Astrocyte (in vitro differentiated cells and primary cell): ENCODE results near the gene TRIM3. TPM values are rescaled to one million over a fixed set of nuclear protein-coding genes. Genes with fewer than 3 reads are reported as not detected.

Source experiments
- DNase-seq: peaks from one replicate; pipeline ENCODE4 v3.0.0-alpha.2; 2010; ENCODE audit warnings: low read depth
- FAIRE-seq: peaks from 2 replicates; lab custom pipeline; 2011; peaks lifted over from hg19 to GRCh38; lab: Jason Lieb, UNC
- H2AFZ ChIP-seq: 2 replicates; pipeline ENCODE4 v1.6.0; 2012; ENCODE audit warnings: low read depth, low read length, inconsistent platforms
- H3K27ac ChIP-seq: 2 replicates; pipeline ENCODE4 v1.5.1; 2011; ENCODE audit warnings: low read depth, low read length, inconsistent platforms
- H3K27me3 ChIP-seq: 2 replicates; pipeline ENCODE4 v1.6.0; 2011; ENCODE audit warnings: low read length, inconsistent platforms; ENCODE audit not compliant: insufficient read depth
- H3K36me3 ChIP-seq: 2 replicates; pipeline ENCODE4 v1.5.1; 2011; ENCODE audit warnings: low read length, inconsistent platforms; ENCODE audit not compliant: insufficient read depth
- H3K4me1 ChIP-seq: 2 replicates; pipeline ENCODE4 v1.5.1; 2011; ENCODE audit warnings: low read length, inconsistent platforms; ENCODE audit not compliant: insufficient read depth
- H3K4me2 ChIP-seq: 2 replicates; pipeline ENCODE4 v1.6.0; 2012; ENCODE audit warnings: low read length, inconsistent platforms
- H3K4me3 ChIP-seq: 2 replicates; pipeline ENCODE4 v1.5.1; 2011; ENCODE audit warnings: low read depth, mild to moderate bottlenecking, low read length, inconsistent platforms; ENCODE audit not compliant: insufficient read depth
- H3K79me2 ChIP-seq: 2 replicates; pipeline ENCODE4 v1.6.0; 2012; ENCODE audit warnings: mild to moderate bottlenecking, low read length, inconsistent platforms; ENCODE audit not compliant: insufficient read depth
- H3K9ac ChIP-seq: 2 replicates; pipeline ENCODE4 v1.6.0; 2012; ENCODE audit warnings: mild to moderate bottlenecking, low read length, inconsistent platforms
- H3K9me3 ChIP-seq: 2 replicates; pipeline ENCODE4 v1.5.1; 2012; ENCODE audit warnings: low read depth, mild to moderate bottlenecking, low read length, inconsistent platforms; ENCODE audit not compliant: insufficient read depth
- H4K20me1 ChIP-seq: 2 replicates; pipeline ENCODE4 v1.6.0; 2012; ENCODE audit warnings: low read length, inconsistent platforms; ENCODE audit not compliant: insufficient read depth
- H3K27ac Mint-ChIP-seq: one replicate; pipeline ENCODE4 v1.8.0; 2021; ENCODE audit warnings: mild to moderate bottlenecking, mixed read lengths; ENCODE audit not compliant: unreplicated experiment
- H3K27me3 Mint-ChIP-seq: one replicate; pipeline ENCODE4 v1.8.0; 2021; ENCODE audit warnings: low read depth, mixed read lengths; ENCODE audit not compliant: unreplicated experiment
- H3K36me3 Mint-ChIP-seq: one replicate; pipeline ENCODE4 v1.8.0; 2021; ENCODE audit warnings: low read depth, mixed read lengths; ENCODE audit not compliant: unreplicated experiment
- H3K4me1 Mint-ChIP-seq: one replicate; pipeline ENCODE4 v1.8.0; 2021; ENCODE audit warnings: low read depth, mixed read lengths; ENCODE audit not compliant: unreplicated experiment
- H3K4me3 Mint-ChIP-seq: one replicate; pipeline ENCODE4 v1.8.0; 2021; ENCODE audit warnings: mild to moderate bottlenecking, moderate library complexity, mixed read lengths; ENCODE audit not compliant: unreplicated experiment
- H3K9me3 Mint-ChIP-seq: one replicate; pipeline ENCODE4 v1.8.0; 2021; ENCODE audit warnings: mild to moderate bottlenecking, mixed read lengths; ENCODE audit not compliant: unreplicated experiment
- CTCF ChIP-seq: IDR thresholded peaks from 2 replicates; pipeline ENCODE4 v1.5.1; 2011; ENCODE audit warnings: low read depth, mild to moderate bottlenecking, inconsistent platforms, low read length, moderate library complexity; ENCODE audit not compliant: insufficient read depth
- EZH2 ChIP-seq: IDR thresholded peaks from 2 replicates; pipeline ENCODE4 v1.6.1; 2012; ENCODE audit warnings: mild to moderate bottlenecking, low read length, inconsistent platforms; ENCODE audit not compliant: insufficient read depth
- total RNA-seq: library from RNA; stranded (reverse); gene quantifications from 2 replicates; pipeline ENCODE4 v1.2.1, GENCODE V29; 2021

Gene TRIM3
- total RNA-seq, 1 donor from 2014 or later: 25.4 TPM

DNA sequence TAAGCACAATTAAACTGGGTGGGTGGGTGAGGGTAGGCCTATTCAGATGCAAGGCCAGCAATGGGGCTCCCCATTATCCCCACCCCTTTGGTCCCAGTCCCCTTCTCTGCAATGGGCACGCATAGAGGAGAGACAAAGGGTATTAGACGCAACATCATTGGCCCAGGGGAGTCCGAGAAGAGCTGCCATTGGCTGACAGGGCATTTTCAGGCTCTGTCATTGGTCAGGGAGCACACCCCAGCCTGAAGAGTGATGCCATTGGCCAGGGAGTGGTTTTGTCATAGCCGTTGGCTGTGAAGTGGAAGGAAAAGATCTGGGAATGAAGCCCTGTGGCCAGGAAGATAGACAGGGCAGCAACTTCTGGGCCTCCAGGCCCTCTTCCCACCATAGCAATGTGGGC, 2.8 kb upstream of the TRIM3 start:
- Mint-ChIP-seq H3K4me1 (peaks cover 22% of the 10 kb centered on the region), H3K27me3 (no peaks in the 10 kb centered on the region), H3K4me3 (no peak overlapping the region), H3K27ac (no peak overlapping the region), H3K9me3 (no peaks in the 10 kb centered on the region), H3K36me3 (peaks cover 18% of the 10 kb centered on the region)
- Histone ChIP-seq H3K4me1 (peaks cover 20% of the 10 kb centered on the region), H3K36me3 (peaks cover 17% of the 10 kb centered on the region), H3K27me3 (no peaks in the 10 kb centered on the region), H2AFZ (no peak overlapping the region), H3K79me2 (peaks cover 46% of the 10 kb centered on the region), H3K4me2 (no peak overlapping the region), H3K27ac (no peak overlapping the region), H3K9ac (no peak overlapping the region), H3K4me3 (no peak overlapping the region), H3K9me3 (no peaks in the 10 kb centered on the region), H4K20me1 (peaks cover 19% of the 10 kb centered on the region)
- DNase-seq (no peak), FAIRE-seq (no peak)
- TF ChIP-seq CTCF (no peak), EZH2 (no peak)

DNA sequence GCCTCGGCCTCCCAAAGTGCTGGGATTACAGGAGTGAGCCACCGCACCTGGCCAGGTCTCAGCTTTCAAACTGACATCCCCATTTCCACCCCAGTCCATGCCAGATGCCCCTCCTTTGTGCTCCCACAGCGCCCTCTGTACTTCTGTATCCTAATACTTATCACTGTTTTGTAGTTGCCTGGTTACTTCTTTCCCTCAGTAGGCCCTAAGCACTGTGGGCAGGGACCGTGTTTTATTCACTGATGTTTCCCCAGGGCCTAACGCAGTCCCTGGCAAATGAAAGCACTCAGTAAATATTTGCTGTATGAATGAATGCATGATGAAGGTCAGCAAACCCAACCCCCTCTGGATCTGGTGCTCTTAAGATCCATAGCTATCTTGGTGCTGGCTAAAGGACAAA, 2.2 kb upstream of the TRIM3 start:
- Histone ChIP-seq H3K4me1 (peaks cover 20% of the 10 kb centered on the region), H3K79me2 (peaks cover 43% of the 10 kb centered on the region), H4K20me1 (peaks cover 19% of the 10 kb centered on the region), H2AFZ (no peak overlapping the region), H3K9me3 (no peaks in the 10 kb centered on the region), H3K36me3 (peaks cover 17% of the 10 kb centered on the region), H3K4me3 (no peak overlapping the region), H3K27ac (no peak overlapping the region), H3K4me2 (no peak overlapping the region), H3K9ac (no peak overlapping the region), H3K27me3 (no peaks in the 10 kb centered on the region)
- Mint-ChIP-seq H3K36me3 (peaks cover 18% of the 10 kb centered on the region), H3K27ac (no peak overlapping the region), H3K4me3 (peak overlapping the region; percentile 54), H3K4me1 (peaks cover 22% of the 10 kb centered on the region), H3K9me3 (no peaks in the 10 kb centered on the region), H3K27me3 (no peaks in the 10 kb centered on the region)
- TF ChIP-seq CTCF: no peak
- TF ChIP-seq EZH2: no peak
- no peak for FAIRE-seq
- no peak for DNase-seq

- Histone ChIP-seq H4K20me1 (peaks cover 25% of the 10 kb centered on the region), H3K9ac (peak overlapping the region; percentile 90), H3K4me1 (peaks cover 14% of the 10 kb centered on the region), H2AFZ (no peak overlapping the region), H3K27me3 (no peaks in the 10 kb centered on the region), H3K4me3 (peak overlapping the region; percentile 75), H3K79me2 (peaks cover 41% of the 10 kb centered on the region), H3K36me3 (peaks cover 17% of the 10 kb centered on the region), H3K4me2 (peak overlapping the region; percentile 94), H3K9me3 (no peaks in the 10 kb centered on the region), H3K27ac (peak overlapping the region; percentile 81)
- peaks cover 18% of the 10 kb centered on the region for H3K36me3 Mint-ChIP-seq
- H3K27ac Mint-ChIP-seq: peak overlapping the region; percentile 96
- H3K9me3 Mint-ChIP-seq: no peaks in the 10 kb centered on the region
- TF ChIP-seq CTCF (no peak), EZH2 (no peak)
- FAIRE-seq (no peak), DNase-seq (no peak)
- no peaks in the 10 kb centered on the region for H3K27me3 Mint-ChIP-seq
- peaks cover 17% of the 10 kb centered on the region for H3K4me1 Mint-ChIP-seq
- peak overlapping the region; percentile 86 for H3K4me3 Mint-ChIP-seq
Measured at GRCh38 chr11:6474806-6475500, 1.2 kb upstream of the TRIM3 start.
